BJ (cell line): ENCODE results near the gene CFAP46. TPM values are rescaled to one million over a fixed set of nuclear protein-coding genes. Genes with fewer than 3 reads are reported as not detected.

ENCODE experiments used
- CTCF ChIA-PET: fragments of 350-600 bp; formaldehyde crosslinking; extraction: SDS; loops from one replicate; lab custom pipeline; 2021; ENCODE audit warnings: antibody characterized with exemption, inconsistent platforms; lab: Yijun Ruan, JAX
- POLR2A ChIA-PET: fragments of 300-600 bp; sonication (Branson Sonifier 250); formaldehyde crosslinking; extraction: SDS; loops from one replicate; lab custom pipeline; 2021; ENCODE audit warnings: antibody characterized with exemption; lab: Charles Lee
- DNase-seq: peaks from one replicate; pipeline ENCODE4 v3.0.0-alpha.2; 2011; ENCODE audit warnings: low read depth
- H3K27me3 ChIP-seq: 2 replicates; pipeline ENCODE4 v1.6.0; 2011; ENCODE audit warnings: low read length; ENCODE audit not compliant: control insufficient read depth, insufficient read depth
- H3K36me3 ChIP-seq: 2 replicates; pipeline ENCODE4 v1.5.1; 2011; ENCODE audit warnings: low read length; ENCODE audit not compliant: control insufficient read depth, insufficient read depth
- H3K4me3 ChIP-seq: 2 replicates; pipeline ENCODE4 v1.5.1; 2011; ENCODE audit warnings: low read depth, mild to moderate bottlenecking, control low read depth, low read length
- CTCF ChIP-seq: IDR thresholded peaks from 2 replicates; pipeline ENCODE4 v1.5.1; 2011; ENCODE audit warnings: low read depth, mild to moderate bottlenecking, control low read depth, inconsistent platforms, low read length, moderate library complexity; ENCODE audit not compliant: insufficient read depth
- polyA plus RNA-seq: library from polyadenylated mRNA; depleted of rRNA; stranded (reverse); fragments of >200 nt; gene quantifications from 2 replicates; pipeline ENCODE4 v1.2.3, GENCODE V29; 2011

Gene CFAP46
- polyA plus RNA-seq, 1 experiment = 1.8 TPM

DNA sequence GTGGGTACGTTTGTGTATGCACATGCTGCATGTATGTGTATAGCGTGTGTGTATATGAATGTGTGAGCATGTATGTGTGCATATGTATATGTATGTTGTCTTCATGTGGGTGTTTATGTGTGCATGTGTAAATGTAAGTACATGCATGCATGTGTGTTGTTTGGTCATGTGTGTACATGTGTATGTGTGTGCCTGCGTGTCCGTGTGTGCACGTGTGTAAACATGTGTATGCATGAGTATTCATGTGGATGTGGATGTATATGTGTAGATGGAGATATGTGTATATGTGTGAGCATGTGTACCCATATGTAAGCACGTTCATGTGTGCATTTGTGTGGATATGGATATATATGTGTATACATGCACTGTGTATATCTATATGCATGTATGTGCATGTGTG, 5.5 kb upstream of the CFAP46 start:
- CTCF ChIA-PET = no interaction called here
- H3K27me3 ChIP-seq = peaks cover 3% of the 10 kb centered on the region
- no peak overlapping the region for H3K4me3 ChIP-seq
- H3K36me3 ChIP-seq = no peaks in the 10 kb centered on the region
- TF ChIP-seq CTCF = no peak
- POLR2A ChIA-PET = no interaction called here
- no peak for DNase-seq

DNA sequence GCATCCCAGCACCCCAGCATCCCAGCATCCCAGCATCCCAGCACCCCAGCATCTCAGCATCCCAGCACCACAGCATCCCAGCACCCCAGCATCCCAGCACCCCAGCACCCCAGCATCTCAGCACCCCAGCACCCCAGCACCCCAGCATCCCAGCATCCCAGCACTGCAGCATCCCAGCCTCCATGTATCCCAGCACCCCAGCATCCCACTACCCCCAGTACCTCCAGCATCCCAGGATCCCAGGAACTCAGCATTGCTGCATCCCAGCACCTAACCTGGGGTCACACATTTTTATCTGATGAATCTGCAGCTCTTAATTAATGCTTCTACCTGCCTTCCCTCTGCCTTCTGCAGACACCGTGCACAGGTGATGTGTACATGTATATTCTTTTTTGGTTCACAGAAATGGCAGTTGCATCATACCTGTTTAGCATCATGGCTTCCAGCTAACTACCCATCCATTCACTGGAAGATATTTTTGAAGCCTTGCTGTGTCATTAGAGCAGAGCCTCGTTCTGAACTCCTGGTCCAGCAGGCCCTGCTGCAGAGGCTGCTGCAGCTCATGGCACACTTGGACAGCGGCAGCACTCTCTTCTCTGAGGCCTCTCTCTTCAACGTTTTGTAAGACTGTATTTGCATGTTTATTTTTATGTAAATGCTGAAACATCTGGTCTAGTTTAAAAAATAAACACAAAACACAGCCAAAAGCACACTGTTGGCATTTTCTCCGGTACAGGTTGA, 4.6 kb upstream of the CFAP46 start:
- ChIA-PET CTCF (no interaction called here), POLR2A (no interaction called here)
- DNase-seq = no peak

GRCh38 chr10:132946311-132946710, 3.9 kb upstream of the CFAP46 start:
- H3K36me3 ChIP-seq = no peaks in the 10 kb centered on the region
- ChIA-PET CTCF (no interaction called here), POLR2A (no interaction called here)
- no peak for DNase-seq
- H3K4me3 ChIP-seq = no peak overlapping the region
- no peak for TF ChIP-seq CTCF
- peaks cover 3% of the 10 kb centered on the region for H3K27me3 ChIP-seq

More for the DNA sequence above, 4.6 kb upstream of the CFAP46 start:
- H3K36me3 ChIP-seq = no peaks in the 10 kb centered on the region
- peaks cover 3% of the 10 kb centered on the region for H3K27me3 ChIP-seq
- H3K4me3 ChIP-seq = no peak overlapping the region
- no peak for TF ChIP-seq CTCF

DNA sequence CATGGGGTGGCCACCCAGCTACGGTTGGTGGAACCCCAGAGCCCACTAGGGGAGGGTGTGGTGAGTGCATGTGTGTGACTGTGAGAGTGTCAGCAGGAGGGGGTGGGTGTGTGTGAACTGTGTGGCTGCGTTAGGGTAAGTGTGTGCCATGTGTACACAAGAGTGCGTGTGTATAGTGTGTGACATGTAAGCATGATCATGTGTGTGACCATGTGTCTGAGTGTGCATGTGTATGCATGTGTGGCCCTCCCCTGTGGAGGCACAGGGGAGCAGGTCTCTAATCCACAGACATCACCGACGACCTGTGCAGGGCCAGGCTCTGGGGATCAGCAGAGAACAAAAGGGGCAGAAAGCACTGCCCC, 3.5 kb upstream of the CFAP46 start:
- no peak overlapping the region for H3K4me3 ChIP-seq
- CTCF ChIA-PET = no interaction called here
- no peak for DNase-seq
- no peaks in the 10 kb centered on the region for H3K36me3 ChIP-seq
- POLR2A ChIA-PET = no interaction called here
- no peak for TF ChIP-seq CTCF
- peaks cover 3% of the 10 kb centered on the region for H3K27me3 ChIP-seq

DNA sequence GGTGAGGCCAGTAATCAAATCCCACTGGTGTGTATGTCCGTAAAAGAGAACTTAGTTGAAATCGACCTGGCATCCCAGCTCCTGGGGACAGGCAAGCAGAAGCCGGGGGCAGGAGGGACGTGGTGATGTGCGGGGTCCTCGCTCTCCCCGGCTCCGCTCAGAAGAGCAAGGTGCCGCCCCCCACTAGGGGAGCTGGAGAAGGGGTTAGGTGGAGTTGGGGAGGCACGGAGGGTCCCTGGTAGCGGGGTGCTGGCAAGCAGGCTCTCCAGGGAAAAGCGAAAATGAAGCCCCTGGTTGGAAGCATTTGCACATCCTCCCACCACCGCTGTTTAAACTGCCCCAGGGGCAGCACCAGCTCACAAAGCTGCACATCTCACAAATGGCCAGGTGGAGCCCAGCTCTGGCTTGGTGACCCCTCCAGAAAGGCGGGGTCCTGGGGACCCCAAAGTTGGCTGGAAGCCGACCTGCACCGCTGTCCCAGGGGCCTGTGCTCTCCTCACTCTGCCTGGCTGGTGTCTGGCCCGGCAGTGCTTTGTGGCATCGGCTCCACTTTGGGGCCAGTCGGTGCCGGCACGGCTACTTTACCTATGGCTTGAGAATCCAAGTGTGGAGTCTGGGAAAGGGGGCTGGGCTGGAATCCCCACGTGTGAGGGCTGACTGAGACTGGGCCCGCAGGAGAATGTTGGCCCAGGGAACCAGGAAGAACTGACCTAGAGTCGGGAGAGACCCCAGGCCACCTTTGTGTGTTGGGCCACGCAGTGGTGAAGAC, 2.9 kb upstream of the CFAP46 start:
- H3K36me3 ChIP-seq = no peaks in the 10 kb centered on the region
- POLR2A ChIA-PET = no interaction called here
- H3K27me3 ChIP-seq = peaks cover 2% of the 10 kb centered on the region
- no peak for DNase-seq
- no peak overlapping the region for H3K4me3 ChIP-seq
- CTCF ChIA-PET = no interaction called here
- no peak for TF ChIP-seq CTCF
